ENCODE results near the gene LRRC2. TPM values are rescaled to one million over a fixed set of nuclear protein-coding genes. Genes with fewer than 3 reads are reported as not detected.
A peak's percentile ranks its signal among the peaks of the same experiment; 100 is the strongest.

LRRC2 gene
- polyA plus RNA-seq, 3 donors, result not detected

DNA sequence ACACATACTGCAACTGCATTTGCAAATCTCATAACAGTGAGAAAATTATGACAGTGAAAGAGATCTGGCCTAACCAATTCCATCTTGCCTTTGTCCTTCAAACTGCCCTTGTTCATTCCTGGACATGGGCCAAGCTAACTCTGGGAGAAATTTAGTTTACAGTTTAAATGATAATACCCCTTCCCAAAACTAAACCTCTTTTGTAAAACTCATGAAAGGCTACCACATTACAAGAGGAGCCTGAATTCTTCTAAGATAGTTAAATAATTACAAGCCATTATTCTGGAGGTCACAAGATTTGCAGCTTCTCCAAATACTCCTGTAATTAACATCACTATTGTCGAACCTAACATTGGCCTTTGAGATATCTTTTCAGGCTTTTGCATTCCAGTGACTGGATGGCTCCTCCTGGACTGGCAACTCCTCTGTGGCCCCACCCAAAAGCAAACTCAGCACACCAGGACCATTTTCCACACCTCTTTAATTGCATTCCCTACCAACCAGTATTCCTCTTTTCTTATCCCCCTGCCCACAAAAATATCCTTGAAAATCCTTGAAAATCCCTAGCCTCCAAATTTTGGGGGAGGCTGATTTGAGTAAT is 37.4 kb upstream of the LRRC2 start:
- Mint-ChIP-seq H3K27ac (peak overlapping the region in 1 of 7 donors; percentile 59), H3K36me3 (no peaks in the 10 kb centered on the region), H3K9me3 (peaks cover 0 to 2% (median 0%) of the 10 kb centered on the region in 7 donors), H3K4me1 (peaks cover 15% of the 10 kb centered on the region), H3K27me3 (ENCODE audit: low read depth in 3 of 3) (peaks cover 0 to 3% (median 2%) of the 10 kb centered on the region in 3 donors), H3K4me3 (no peak overlapping the region)
- TF ChIP-seq, protein P1, sequence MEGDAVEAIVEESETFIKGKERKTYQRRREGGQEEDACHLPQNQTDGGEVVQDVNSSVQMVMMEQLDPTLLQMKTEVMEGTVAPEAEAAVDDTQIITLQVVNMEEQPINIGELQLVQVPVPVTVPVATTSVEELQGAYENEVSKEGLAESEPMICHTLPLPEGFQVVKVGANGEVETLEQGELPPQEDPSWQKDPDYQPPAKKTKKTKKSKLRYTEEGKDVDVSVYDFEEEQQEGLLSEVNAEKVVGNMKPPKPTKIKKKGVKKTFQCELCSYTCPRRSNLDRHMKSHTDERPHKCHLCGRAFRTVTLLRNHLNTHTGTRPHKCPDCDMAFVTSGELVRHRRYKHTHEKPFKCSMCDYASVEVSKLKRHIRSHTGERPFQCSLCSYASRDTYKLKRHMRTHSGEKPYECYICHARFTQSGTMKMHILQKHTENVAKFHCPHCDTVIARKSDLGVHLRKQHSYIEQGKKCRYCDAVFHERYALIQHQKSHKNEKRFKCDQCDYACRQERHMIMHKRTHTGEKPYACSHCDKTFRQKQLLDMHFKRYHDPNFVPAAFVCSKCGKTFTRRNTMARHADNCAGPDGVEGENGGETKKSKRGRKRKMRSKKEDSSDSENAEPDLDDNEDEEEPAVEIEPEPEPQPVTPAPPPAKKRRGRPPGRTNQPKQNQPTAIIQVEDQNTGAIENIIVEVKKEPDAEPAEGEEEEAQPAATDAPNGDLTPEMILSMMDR (IDR thresholded peaks at IDR 0.05), result no peak
- Histone ChIP-seq H3K27me3 (ENCODE audit: control insufficient read depth in 2 of 2, insufficient read depth in 2 of 2, low read length in 2 of 2) (no peaks in the 10 kb centered on the region), H3K4me1 (ENCODE audit: control insufficient read depth in 1 of 2, insufficient read depth in 2 of 2, low read length in 2 of 2) (peaks cover 0 to 4% of the 10 kb centered on the region in 2 donors), H3K4me2 (replicated peaks; ENCODE audit: extremely low read depth, low read length, poor library complexity, severe bottlenecking) (no peak overlapping the region), H3K79me2 (ENCODE audit: insufficient read depth, low read length) (no peaks in the 10 kb centered on the region), H3K36me3 (replicated peaks in 1 of 2; ENCODE audit: control insufficient read depth in 1 of 2, insufficient read depth in 2 of 2, low read length in 2 of 2) (no peaks in the 10 kb centered on the region), H2AFZ (ENCODE audit: insufficient read depth, low read depth, low read length, poor library complexity, severe bottlenecking) (no peak overlapping the region), H3K4me3 (replicated peaks in 1 of 3; ENCODE audit: low read depth in 2 of 3, low read length in 3 of 3) (no peak overlapping the region), H3K9me3 (replicated peaks in 1 of 2; ENCODE audit: control insufficient read depth in 1 of 2, insufficient read depth in 1 of 2, low read length in 2 of 2) (no peaks in the 10 kb centered on the region), H3K9ac (ENCODE audit: insufficient read depth, low read length, poor library complexity, severe bottlenecking) (no peak overlapping the region), H3K27ac (ENCODE audit: low read depth in 1 of 2, low read length in 2 of 2) (no peak overlapping the region), H4K20me1 (ENCODE audit: insufficient read depth, low read length) (no peaks in the 10 kb centered on the region)
- WGBS (ENCODE audit: insufficient coverage), result 83% methylated on average over 1 of the region's 1 CpG
- DNase-seq, result no peak
- intact Hi-C loops (cut with micrococcal nuclease), result no loop called here

DNA sequence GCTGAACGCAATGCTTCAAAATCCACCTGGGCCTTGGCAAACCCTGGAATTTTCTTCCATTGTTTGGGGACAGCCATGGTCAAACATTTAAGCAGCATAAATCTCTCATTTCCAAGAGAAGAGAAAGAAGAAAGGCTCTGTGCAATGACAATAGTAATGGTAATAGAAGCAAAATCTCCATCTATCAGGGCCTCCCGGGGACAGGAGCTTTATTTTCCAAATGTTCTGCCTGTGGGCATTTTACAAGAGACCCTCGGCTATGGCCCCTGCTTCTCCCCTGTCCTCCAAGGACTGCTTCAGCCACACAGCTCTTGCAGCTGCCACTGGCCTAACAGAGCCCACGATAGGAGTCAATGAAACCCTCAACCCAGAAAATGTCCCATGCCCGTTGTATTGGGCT is 33.5 kb upstream of the LRRC2 start:
- no peaks in the 10 kb centered on the region for H3K36me3 ChIP-seq (replicated peaks in 1 of 2; ENCODE audit: control insufficient read depth in 1 of 2, insufficient read depth in 2 of 2, low read length in 2 of 2)
- H3K9me3 ChIP-seq (replicated peaks in 1 of 2; ENCODE audit: control insufficient read depth in 1 of 2, insufficient read depth in 1 of 2, low read length in 2 of 2), result no peaks in the 10 kb centered on the region
- Mint-ChIP-seq H3K27me3 (ENCODE audit: low read depth in 3 of 3) (peaks cover 2 to 3% (median 2%) of the 10 kb centered on the region in 3 donors), H3K4me3 (no peak overlapping the region), H3K36me3 (no peaks in the 10 kb centered on the region), H3K9me3 (peaks cover 0 to 2% (median 0%) of the 10 kb centered on the region in 7 donors), H3K27ac (no peak overlapping the region), H3K4me1 (peaks cover 11% of the 10 kb centered on the region)
- H4K20me1 ChIP-seq (ENCODE audit: insufficient read depth, low read length), result no peaks in the 10 kb centered on the region
- no peak overlapping the region for H3K27ac ChIP-seq (ENCODE audit: low read depth in 1 of 2, low read length in 2 of 2)
- DNase-seq, result no peak
- 90% methylated on average over 2 of the region's 5 CpGs for WGBS (ENCODE audit: insufficient coverage)
- no peaks in the 10 kb centered on the region for H3K27me3 ChIP-seq (ENCODE audit: control insufficient read depth in 2 of 2, insufficient read depth in 2 of 2, low read length in 2 of 2)
- intact Hi-C loops (cut with micrococcal nuclease), result no loop called here
- H2AFZ ChIP-seq (ENCODE audit: insufficient read depth, low read depth, low read length, poor library complexity, severe bottlenecking), result no peak overlapping the region
- H3K79me2 ChIP-seq (ENCODE audit: insufficient read depth, low read length), result no peaks in the 10 kb centered on the region
- TF ChIP-seq, protein P1 (IDR thresholded peaks at IDR 0.05), result no peak
- no peak overlapping the region for H3K9ac ChIP-seq (ENCODE audit: insufficient read depth, low read length, poor library complexity, severe bottlenecking)
- no peak overlapping the region for H3K4me2 ChIP-seq (replicated peaks; ENCODE audit: extremely low read depth, low read length, poor library complexity, severe bottlenecking)
- peaks cover 0 to 4% of the 10 kb centered on the region in 2 donors for H3K4me1 ChIP-seq (ENCODE audit: control insufficient read depth in 1 of 2, insufficient read depth in 2 of 2, low read length in 2 of 2)
- H3K4me3 ChIP-seq (replicated peaks in 1 of 3; ENCODE audit: low read depth in 2 of 3, low read length in 3 of 3), result no peak overlapping the region

All from CD14-positive monocyte (primary cell).